Naive thymus-derived CD4-positive, alpha-beta T cell (primary cell): Measurements from ENCODE around the gene CCDC172. TPM values are rescaled to one million over a fixed set of nuclear protein-coding genes. Genes with fewer than 3 reads are reported as not detected.

ENCODE experiments used
- ATAC-seq: fragments of 150-1000 bp; cut with Tn5 transposase; 2 replicates; pipeline ENCODE4 v1.10.0; 2021; ENCODE audit warnings: mild to moderate bottlenecking, moderate library complexity
- CTCF ChIA-PET: fragments of 350-600 bp; sonication (Branson Sonifier 250); formaldehyde crosslinking; loops from one replicate; lab custom pipeline; 2021; ENCODE audit warnings: antibody characterized with exemption; lab: Charles Lee
- POLR2A ChIA-PET: fragments of 350-600 bp; sonication (Branson Sonifier 250); formaldehyde crosslinking; loops from one replicate; lab custom pipeline; 2021; ENCODE audit warnings: antibody characterized with exemption, inconsistent platforms; lab: Charles Lee
- DNase-seq, 9 donors: peaks; one replicate each; pipeline versions ENCODE4 v3.0.0 to v3.0.0-alpha.2; 2020 to 2022; ENCODE audit warnings: mixed read lengths in 1 of 9
- H3K27ac ChIP-seq: one replicate; pipeline ENCODE4 v1.7.0; 2013; ENCODE audit warnings: mild to moderate bottlenecking, low read depth, low read length, moderate library complexity
- H3K27me3 ChIP-seq, 2 donors: one replicate each; pipeline ENCODE4 v1.7.0; 2013; ENCODE audit warnings: low read length in 2 of 2, mild to moderate bottlenecking in 2 of 2, moderate library complexity in 2 of 2; ENCODE audit not compliant: control insufficient read depth in 2 of 2, insufficient read depth in 2 of 2
- H3K36me3 ChIP-seq, 3 experiments: 1 replicate in 2 of 3; 2 replicates in 1 of 3; pipeline ENCODE4 v1.7.0; 2013; ENCODE audit warnings: low read length in 3 of 3, mild to moderate bottlenecking in 3 of 3, moderate library complexity in 1 of 3; ENCODE audit not compliant: insufficient read depth in 3 of 3, control insufficient read depth in 2 of 3
- H3K4me1 ChIP-seq, 2 donors: one replicate each; pipeline ENCODE4 v1.7.0; 2013; ENCODE audit warnings: low read length in 2 of 2, mild to moderate bottlenecking in 2 of 2, moderate library complexity in 1 of 2; ENCODE audit not compliant: control insufficient read depth in 2 of 2, insufficient read depth in 2 of 2
- H3K4me3 ChIP-seq: 2 replicates; pipeline ENCODE4 v1.7.0; 2013; ENCODE audit warnings: mild to moderate bottlenecking, low read length
- H3K9me3 ChIP-seq, 3 experiments: 1 replicate in 2 of 3; 2 replicates in 1 of 3; pipeline ENCODE4 v1.7.0; 2013; ENCODE audit warnings: low read length in 3 of 3; ENCODE audit not compliant: control insufficient read depth in 2 of 3
- H3K27ac Mint-ChIP-seq, 9 donors: one replicate each; pipeline ENCODE4 v1.8.0; 2020 to 2022; ENCODE audit warnings: mixed read lengths in 9 of 9, mild to moderate bottlenecking in 8 of 9, moderate library complexity in 5 of 9, inconsistent platforms in 2 of 9
- H3K27me3 Mint-ChIP-seq, 5 donors: one replicate each; pipeline ENCODE4 v1.8.0; 2021 to 2022; ENCODE audit warnings: mixed read lengths in 5 of 5, mild to moderate bottlenecking in 1 of 5
- H3K36me3 Mint-ChIP-seq, 5 donors: one replicate each; pipeline ENCODE4 v1.8.0; 2020 to 2022; ENCODE audit warnings: mixed read lengths in 5 of 5, mild to moderate bottlenecking in 3 of 5, inconsistent platforms in 1 of 5
- H3K4me1 Mint-ChIP-seq, 7 donors: one replicate each; pipeline ENCODE4 v1.8.0; 2020 to 2022; ENCODE audit warnings: mixed read lengths in 7 of 7, mild to moderate bottlenecking in 3 of 7, inconsistent platforms in 1 of 7
- H3K4me3 Mint-ChIP-seq, 10 donors: one replicate each; pipeline ENCODE4 v1.8.0; 2020 to 2022; ENCODE audit warnings: mild to moderate bottlenecking in 10 of 10, mixed read lengths in 10 of 10, moderate library complexity in 6 of 10, inconsistent platforms in 2 of 10
- H3K9me3 Mint-ChIP-seq, 11 donors: one replicate each; pipeline ENCODE4 v1.8.0; 2020 to 2022; ENCODE audit warnings: mixed read lengths in 11 of 11, mild to moderate bottlenecking in 4 of 11, inconsistent platforms in 1 of 11, moderate library complexity in 1 of 11
- intact Hi-C, 2 donors: fragments of 100-400 bp; cut with micrococcal nuclease; formaldehyde crosslinking; loops; one replicate each; pipeline ENCODE4 v1.15.1; 2023
- polyA plus RNA-seq, 2 donors: library from polyadenylated mRNA; unstranded; fragments of 300-500 nt; fragmentation: Illumina TruSeq; gene quantifications; one replicate each; pipeline ENCODE4 v1.2.3, GENCODE V29; 2021
- total RNA-seq, 6 experiments: library from RNA in 5 of 6; stranded (reverse) in 5 of 6; gene quantifications; 1 replicate in 5 of 6; 2 replicates in 1 of 6; pipeline ENCODE4 v1.2.3 and lab custom pipeline; 2021 to 2026

The CCDC172 gene
- total RNA-seq = not detected
- not detected for polyA plus RNA-seq
- total RNA-seq (lab: John Stamatoyannopoulos, UW) = not detected

GRCh38 chr10:116324227-116324950 is at the start of gene CCDC172:
TSS of gene CCDC172 (plus strand) at chr10:116324448. CDS start at chr10:116325012, 564 bp downstream.
- no peak within 1 kb of the TSS for H3K4me3 Mint-ChIP-seq
- Histone ChIP-seq H3K9me3 (no peaks in the 10 kb centered on the region), H3K27ac (no peak within 1 kb of the TSS), H3K4me1 (no peaks in the 10 kb centered on the region), H3K36me3 (no peaks in the 10 kb centered on the region), H3K27me3 (no peaks in the 10 kb centered on the region), H3K4me3 (no peak within 1 kb of the TSS)
- DNase-seq = no peak
- no peaks in the 10 kb centered on the region for H3K4me1 Mint-ChIP-seq
- H3K9me3 Mint-ChIP-seq = peaks cover 0 to 2% (median 0%) of the 10 kb centered on the region in 11 donors
- H3K36me3 Mint-ChIP-seq = no peaks in the 10 kb centered on the region
- peaks cover 0 to 12% (median 7%) of the 10 kb centered on the region in 5 donors for H3K27me3 Mint-ChIP-seq
- intact Hi-C loops = no loop called here
- no peak for ATAC-seq
- CTCF ChIA-PET = no interaction called here
- POLR2A ChIA-PET = no interaction called here
- no peak within 1 kb of the TSS for H3K27ac Mint-ChIP-seq

GRCh38 chr10:116276981-116277380 is 47.3 kb upstream of the CCDC172 start:
- H3K9me3 ChIP-seq = no peaks in the 10 kb centered on the region
- H3K27ac ChIP-seq = no peak overlapping the region
- H3K4me3 Mint-ChIP-seq = no peak overlapping the region
- peaks cover 5 to 14% (median 7%) of the 10 kb centered on the region in 7 donors for H3K4me1 Mint-ChIP-seq
- no peaks in the 10 kb centered on the region for H3K4me1 ChIP-seq
- peaks cover 0 to 4% (median 0%) of the 10 kb centered on the region in 11 donors for H3K9me3 Mint-ChIP-seq
- intact Hi-C loops = no loop called here
- no peaks in the 10 kb centered on the region for H3K27me3 ChIP-seq
- no peaks in the 10 kb centered on the region for H3K36me3 ChIP-seq
- ChIA-PET CTCF (no interaction called here), POLR2A (no interaction called here)
- no peak for DNase-seq
- no peak overlapping the region for H3K4me3 ChIP-seq
- H3K27me3 Mint-ChIP-seq = peaks cover 46 to 52% (median 48%) of the 10 kb centered on the region in 5 donors
- ATAC-seq = no peak
- H3K36me3 Mint-ChIP-seq = peaks cover 0 to 3% (median 0%) of the 10 kb centered on the region in 5 donors
- H3K27ac Mint-ChIP-seq = no peak overlapping the region

- Histone ChIP-seq H3K27me3 (no peaks in the 10 kb centered on the region), H3K9me3 (no peaks in the 10 kb centered on the region), H3K27ac (no peak overlapping the region), H3K36me3 (no peaks in the 10 kb centered on the region), H3K4me1 (no peaks in the 10 kb centered on the region), H3K4me3 (no peak overlapping the region)
- H3K9me3 Mint-ChIP-seq = peaks cover 0 to 4% (median 0%) of the 10 kb centered on the region in 11 donors
- intact Hi-C loops = no loop called here
- H3K27me3 Mint-ChIP-seq = peaks cover 30 to 41% (median 41%) of the 10 kb centered on the region in 5 donors
- ATAC-seq (no peak), DNase-seq (no peak)
- ChIA-PET CTCF (no interaction called here), POLR2A (no interaction called here)
- no peak overlapping the region for H3K27ac Mint-ChIP-seq
- H3K36me3 Mint-ChIP-seq = peaks cover 0 to 3% (median 0%) of the 10 kb centered on the region in 5 donors
- H3K4me1 Mint-ChIP-seq = peaks cover 0 to 9% (median under 1%) of the 10 kb centered on the region in 7 donors
- H3K4me3 Mint-ChIP-seq = no peak overlapping the region
These were observed 45.4 kb upstream of the CCDC172 start for GRCh38 chr10:116278846-116279245.

GRCh38 chr10:116281775-116282174 is 42.5 kb upstream of the CCDC172 start:
- Mint-ChIP-seq H3K36me3 (no peaks in the 10 kb centered on the region), H3K4me3 (no peak overlapping the region), H3K27me3 (peaks cover 8 to 16% (median 14%) of the 10 kb centered on the region in 5 donors), H3K4me1 (no peaks in the 10 kb centered on the region), H3K9me3 (no peaks in the 10 kb centered on the region), H3K27ac (no peak overlapping the region)
- intact Hi-C loops = no loop called here
- ChIA-PET POLR2A (no interaction called here), CTCF (no interaction called here)
- Histone ChIP-seq H3K27me3 (no peaks in the 10 kb centered on the region), H3K27ac (no peak overlapping the region), H3K9me3 (no peaks in the 10 kb centered on the region), H3K4me1 (no peaks in the 10 kb centered on the region), H3K36me3 (no peaks in the 10 kb centered on the region), H3K4me3 (no peak overlapping the region)
- no peak for ATAC-seq
- DNase-seq = no peak

GRCh38 chr10:116286626-116287200 is 37.5 kb upstream of the CCDC172 start:
- Mint-ChIP-seq H3K9me3 (peaks cover 0 to 8% (median 0%) of the 10 kb centered on the region in 11 donors), H3K36me3 (peaks cover 0 to 5% (median 0%) of the 10 kb centered on the region in 5 donors), H3K27ac (no peak overlapping the region), H3K4me1 (peaks cover 0 to 2% (median 0%) of the 10 kb centered on the region in 7 donors), H3K4me3 (no peak overlapping the region), H3K27me3 (peaks cover 0 to 14% (median 6%) of the 10 kb centered on the region in 5 donors)
- Histone ChIP-seq H3K27me3 (no peaks in the 10 kb centered on the region), H3K27ac (no peak overlapping the region), H3K36me3 (no peaks in the 10 kb centered on the region), H3K4me3 (no peak overlapping the region), H3K4me1 (no peaks in the 10 kb centered on the region), H3K9me3 (no peaks in the 10 kb centered on the region)
- DNase-seq = no peak
- intact Hi-C loops = loop anchor here in 1 of 2 donors (5.0 kb wide), 3 partner anchors 579 to 1114 kb away; no protein-coding TSS in a partner anchor
- no peak for ATAC-seq
- POLR2A ChIA-PET = no interaction called here
- CTCF ChIA-PET = no interaction called here

GRCh38 chr10:116287906-116288501 is 36.2 kb upstream of the CCDC172 start:
- ChIA-PET POLR2A (no interaction called here), CTCF (no interaction called here)
- H3K4me3 ChIP-seq = no peak overlapping the region
- Mint-ChIP-seq H3K27ac (no peak overlapping the region), H3K4me3 (no peak overlapping the region), H3K9me3 (peaks cover 0 to 8% (median 0%) of the 10 kb centered on the region in 11 donors), H3K27me3 (peaks cover 0 to 16% (median 6%) of the 10 kb centered on the region in 5 donors), H3K4me1 (peaks cover 0 to 2% (median 0%) of the 10 kb centered on the region in 7 donors), H3K36me3 (peaks cover 0 to 5% (median 0%) of the 10 kb centered on the region in 5 donors)
- H3K27me3 ChIP-seq = no peaks in the 10 kb centered on the region
- no peaks in the 10 kb centered on the region for H3K9me3 ChIP-seq
- no peaks in the 10 kb centered on the region for H3K36me3 ChIP-seq
- no peak for DNase-seq
- H3K4me1 ChIP-seq = no peaks in the 10 kb centered on the region
- H3K27ac ChIP-seq = no peak overlapping the region
- ATAC-seq = no peak
- intact Hi-C loops = loop anchor here in 1 of 2 donors (5.0 kb wide), 3 partner anchors 581 to 1116 kb away; no protein-coding TSS in a partner anchor
